Ectodermal cell (in vitro differentiated cells): ENCODE measurements around the gene DIS3L2.
"Not testable (repeated sequence)": the region's sequence is repeated elsewhere in the genome, so short reads cannot be mapped to it uniquely, and the experiment has no call there.

Experiments used
- H3K27ac ChIP-seq: 2 replicates; pipeline ENCODE4 v1.7.0; 2013; ENCODE audit warnings: mild to moderate bottlenecking, low read depth, low read length; ENCODE audit not compliant: insufficient read depth, poor library complexity, severe bottlenecking
- H3K27me3 ChIP-seq: 2 replicates; pipeline ENCODE4 v1.7.0; 2013; ENCODE audit warnings: mild to moderate bottlenecking, low read length; ENCODE audit not compliant: insufficient read depth, control insufficient read depth, poor library complexity, severe bottlenecking
- H3K36me3 ChIP-seq: one replicate; pipeline ENCODE4 v1.7.0; 2013; ENCODE audit warnings: low read length; ENCODE audit not compliant: control insufficient read depth, insufficient read depth
- H3K4me1 ChIP-seq: one replicate; pipeline ENCODE4 v1.7.0; 2013; ENCODE audit warnings: low read length; ENCODE audit not compliant: control insufficient read depth, insufficient read depth
- H3K4me3 ChIP-seq: 2 replicates; pipeline ENCODE4 v1.7.0; 2013; ENCODE audit warnings: low read depth, low read length, control low read depth; ENCODE audit not compliant: insufficient read depth
- H3K9me3 ChIP-seq: 2 replicates; pipeline ENCODE4 v1.7.0; 2013; ENCODE audit warnings: mild to moderate bottlenecking, low read length, moderate library complexity; ENCODE audit not compliant: control insufficient read depth
- WGBS, 2 experiments: methylation state at CpG; one replicate each; pipeline ENCODE4 v1.1.7; 2013; ENCODE audit warnings: missing lambda C conversion rate in 2 of 2; 5-methylcytosine and 5-hydroxymethylcytosine counted together

The DIS3L2 gene

GRCh38 chr2:232328516-232329460 lies 367.3 kb downstream of the DIS3L2 start:
- no peaks in the 10 kb centered on the region for H3K36me3 ChIP-seq
- H3K4me1 ChIP-seq: no peaks in the 10 kb centered on the region
- no peak overlapping the region for H3K4me3 ChIP-seq
- H3K27ac ChIP-seq: no peak overlapping the region
- H3K27me3 ChIP-seq: no peaks in the 10 kb centered on the region
- WGBS, 2 experiments: 91 to 94% methylated on average over 14 of the region's 14 CpGs
- H3K9me3 ChIP-seq: no peaks in the 10 kb centered on the region

GRCh38 chr2:232329716-232330067 lies 368.2 kb downstream of the DIS3L2 start:
- WGBS, 2 experiments: 93% methylated on average over 15 of the region's 15 CpGs
- H3K27me3 ChIP-seq: no peaks in the 10 kb centered on the region
- H3K9me3 ChIP-seq: no peaks in the 10 kb centered on the region
- no peak overlapping the region for H3K4me3 ChIP-seq
- no peak overlapping the region for H3K27ac ChIP-seq
- no peaks in the 10 kb centered on the region for H3K36me3 ChIP-seq
- no peaks in the 10 kb centered on the region for H3K4me1 ChIP-seq

GRCh38 chr2:232330068-232330999 lies 368.8 kb downstream of the DIS3L2 start:
- no peaks in the 10 kb centered on the region for H3K9me3 ChIP-seq
- H3K36me3 ChIP-seq: no peaks in the 10 kb centered on the region
- no peaks in the 10 kb centered on the region for H3K27me3 ChIP-seq
- no peaks in the 10 kb centered on the region for H3K4me1 ChIP-seq
- no peak overlapping the region for H3K4me3 ChIP-seq
- WGBS, 2 experiments: 86 to 88% methylated on average over 13 of the region's 17 CpGs
- H3K27ac ChIP-seq: no peak overlapping the region

GRCh38 chr2:232331061-232331460 lies 369.5 kb downstream of the DIS3L2 start:
- not testable (repeated sequence) for H3K27ac ChIP-seq, H3K36me3 ChIP-seq, H3K9me3 ChIP-seq, H3K4me1 ChIP-seq, H3K4me3 ChIP-seq, H3K27me3 ChIP-seq
- WGBS, 2 experiments: 94 to 97% methylated on average over 11 of the region's 11 CpGs

GRCh38 chr2:232331641-232332040 lies 370.1 kb downstream of the DIS3L2 start:
- H3K4me3 ChIP-seq, H3K27me3 ChIP-seq, H3K4me1 ChIP-seq, H3K9me3 ChIP-seq, H3K36me3 ChIP-seq, H3K27ac ChIP-seq: not testable (repeated sequence)
- WGBS, 2 experiments: 88 to 96% methylated on average over 10 to 11 of the region's 11 CpGs

GRCh38 chr2:232332244-232332939 lies 370.9 kb downstream of the DIS3L2 start:
- 86 to 87% methylated on average over 21 of the region's 26 CpGs for WGBS, 2 experiments
- not testable (repeated sequence) for H3K27ac ChIP-seq, H3K36me3 ChIP-seq, H3K27me3 ChIP-seq, H3K9me3 ChIP-seq, H3K4me1 ChIP-seq, H3K4me3 ChIP-seq

GRCh38 chr2:232332940-232333259 lies 371.4 kb downstream of the DIS3L2 start:
- Histone ChIP-seq H3K27me3 (no peaks in the 10 kb centered on the region), H3K27ac (no peak overlapping the region), H3K4me1 (peaks cover 4% of the 10 kb centered on the region), H3K36me3 (no peaks in the 10 kb centered on the region), H3K4me3 (no peak overlapping the region), H3K9me3 (no peaks in the 10 kb centered on the region)
- WGBS, 2 experiments: 72 to 73% methylated on average over 5 of the region's 10 CpGs

GRCh38 chr2:232333361-232334135 lies 372.0 kb downstream of the DIS3L2 start:
- WGBS, 2 experiments: 90 to 93% methylated on average over 28 of the region's 28 CpGs
- Histone ChIP-seq H3K27me3 (no peaks in the 10 kb centered on the region), H3K4me1 (peaks cover 4% of the 10 kb centered on the region), H3K27ac (no peak overlapping the region), H3K4me3 (no peak overlapping the region), H3K9me3 (no peaks in the 10 kb centered on the region), H3K36me3 (no peaks in the 10 kb centered on the region)

GRCh38 chr2:232334136-232334884 lies 372.8 kb downstream of the DIS3L2 start:
- not testable (repeated sequence) for H3K27me3 ChIP-seq, H3K27ac ChIP-seq, H3K9me3 ChIP-seq, H3K36me3 ChIP-seq, H3K4me3 ChIP-seq, H3K4me1 ChIP-seq
- 95 to 96% methylated on average over 29 of the region's 33 CpGs for WGBS, 2 experiments
